HG03432 (cell line): ENCODE measurements around the gene ZNF569.
"Not testable (repeated sequence)": the region's sequence is repeated elsewhere in the genome, so short reads cannot be mapped to it uniquely, and the experiment has no call there.

Experiments used
- ATAC-seq: cut with Tn5 transposase; IDR thresholded peaks from one replicate; pipeline ENCODE4 v1.9.1; 2021; ENCODE audit warnings: mild to moderate bottlenecking, moderate library complexity; ENCODE audit not compliant: unreplicated experiment

ZNF569 gene

GRCh38 chr19:37403403-37403802, 63.8 kb downstream of the ZNF569 start:
- no peak for ATAC-seq

DNA sequence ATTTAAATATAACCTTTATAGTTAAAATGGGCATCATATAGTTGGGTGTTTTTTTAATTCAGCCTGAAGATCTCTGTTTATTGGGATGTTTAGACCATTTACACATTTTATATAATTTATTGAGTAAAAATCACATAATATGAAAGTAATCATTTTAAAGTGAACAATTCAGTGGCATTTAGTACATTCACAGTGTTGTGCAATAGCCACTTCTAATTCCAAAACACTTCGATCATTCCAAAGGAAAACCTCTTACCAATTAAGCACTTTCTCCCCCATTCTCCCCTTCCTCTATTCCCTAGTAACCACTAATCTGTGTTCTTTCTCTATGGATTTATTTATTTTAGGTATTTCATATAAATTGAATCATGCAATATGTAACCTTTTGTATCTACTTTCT, 66.2 kb downstream of the ZNF569 start:
- no peak for ATAC-seq

DNA sequence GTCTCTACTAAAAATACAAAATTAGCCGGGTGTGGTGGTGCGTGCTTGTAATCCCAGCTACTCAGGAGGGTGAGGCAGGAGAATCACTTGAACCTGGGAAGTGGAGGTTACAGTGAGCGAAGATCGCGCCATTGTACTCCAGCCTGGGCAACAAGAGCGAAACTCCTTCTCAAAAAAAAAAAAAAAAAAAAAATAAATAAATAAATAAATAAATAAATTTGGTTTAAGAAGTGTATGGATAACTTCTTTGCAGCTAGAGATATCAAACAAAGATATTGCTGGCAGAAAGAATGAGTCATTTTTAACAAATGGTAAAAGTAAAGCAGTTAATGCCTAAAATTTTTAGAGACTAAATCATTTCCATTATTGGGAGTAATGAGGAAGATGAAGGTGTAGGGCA, 75.8 kb downstream of the ZNF569 start:
- ATAC-seq = not testable (repeated sequence)

- ATAC-seq = no peak
Measured at GRCh38 chr19:37389234-37389633, 78.0 kb downstream of the ZNF569 start.

GRCh38 chr19:37370880-37371661, 96.2 kb downstream of the ZNF569 start, which contains the start of gene ZNF527:
Gene ZNF527, plus strand, starts transcription at chr19:37371099. Its CDS starts 3,100 bp downstream, at chr19:37374199.
- ATAC-seq = peak; percentile 95

- peak; percentile 29 for ATAC-seq
Measured at GRCh38 chr19:37370386-37370879, 96.8 kb downstream of the ZNF569 start.

- ATAC-seq = no peak
Measured at GRCh38 chr19:37362733-37363132, 104.5 kb downstream of the ZNF569 start.

- no peak for ATAC-seq
Measured at GRCh38 chr19:37361994-37362393, 105.2 kb downstream of the ZNF569 start.
